Adrenal gland (tissue), 12 donors: ENCODE data around the gene IFITM1. TPM values are rescaled to one million over a fixed set of nuclear protein-coding genes. Genes with fewer than 3 reads are reported as not detected.

Source experiments
- DNase-seq, 7 donors: peaks; one replicate each; pipeline ENCODE4 v3.0.0-alpha.2; 2019 to 2020
- H3K27ac ChIP-seq, 5 donors: fragments of 200-600 bp; sonication (generic) in 4 of 5; 1 replicate in 3 of 5; 2 replicates in 2 of 5; pipeline versions ENCODE4 v1.5.1 to v1.8.0; 2016 to 2020; ENCODE audit warnings: mild to moderate bottlenecking in 1 of 5
- H3K27me3 ChIP-seq: fragments of 200-600 bp; 2 replicates; pipeline ENCODE4 v1.8.0; 2021
- H3K36me3 ChIP-seq, 2 donors: fragments of 200-600 bp; replicated peaks in 1 of 2; 1 replicate in 1 of 2; 2 replicates in 1 of 2; pipeline versions ENCODE4 v1.5.1 to v1.8.0; 2018 to 2022
- H3K4me1 ChIP-seq, 2 donors: fragments of 200-600 bp; replicated peaks in 1 of 2; 1 replicate in 1 of 2; 2 replicates in 1 of 2; pipeline versions ENCODE4 v1.5.1 to v1.8.0; 2018 to 2021
- H3K4me3 ChIP-seq, 4 donors: fragments of 200-600 bp; sonication (generic) in 3 of 4; one replicate each; pipeline ENCODE4 v1.5.1; 2016 to 2018
- H3K9me3 ChIP-seq, 3 donors: fragments of 200-600 bp; sonication (generic) in 1 of 3; replicated peaks in 1 of 3; 1 replicate in 2 of 3; 2 replicates in 1 of 3; pipeline versions ENCODE4 v1.5.1 to v1.8.0; 2016 to 2021
- CTCF ChIP-seq, 6 experiments: fragments of 450-650 bp in 4 of 6; fragments of 200-600 bp in 2 of 6; sonication (generic) in 1 of 6; IDR thresholded peaks; 1 replicate in 5 of 6; 2 replicates in 1 of 6; pipeline versions ENCODE4 v1.5.1 to v1.8.0; 2016 to 2021; ENCODE audit warnings: antibody characterized with exemption in 6 of 6, mild to moderate bottlenecking in 2 of 6, moderate library complexity in 1 of 6
- POLR2A ChIP-seq, 2 donors: fragments of 450-650 bp; IDR thresholded peaks; one replicate each; pipeline ENCODE4 v1.6.1; 2017; ENCODE audit warnings: antibody characterized with exemption in 2 of 2, mild to moderate bottlenecking in 2 of 2, moderate library complexity in 1 of 2
- WGBS, 4 donors: extraction: QIAGEN DNeasy Blood & Tissue Kit in 2 of 4; methylation state at CpG; one replicate each; pipeline versions ENCODE4 v1.1.5 to v1.1.7; 2013 to 2017; 5-methylcytosine and 5-hydroxymethylcytosine counted together
- intact Hi-C, 2 donors: fragments of 100-400 bp; cut with DNase I; formaldehyde crosslinking; loops; one replicate each; pipeline versions ENCODE4 v1.14.1 to v1.15.0; 2022 to 2023
- polyA plus RNA-seq, 3 donors: library from polyadenylated mRNA; stranded (reverse); fragments of 200-250 nt in 2 of 3; fragments of 350-450 nt in 1 of 3; fragmentation: Illumina TruSeq in 1 of 3; extraction: RNeasy Lipid Tissue Mini Kit (QIAGEN cat#74804) in 1 of 3; gene quantifications; one replicate each; pipeline ENCODE4 v1.2.3, GENCODE V29; 2013 to 2014
- total RNA-seq, 9 donors: library from RNA; depleted of rRNA in 4 of 9; stranded (reverse); fragments of >200 nt in 4 of 9; fragments of 120-200 nt in 1 of 9; fragmentation: NEBNext Ultra II Directional in 1 of 9; extraction: Animal tissue kit (Norgen Biotek cat#: 25700) in 1 of 9; gene quantifications; one replicate each; pipeline versions ENCODE4 v1.1.0 to v1.2.4, GENCODE V29; 2013 to 2023
- donor health status: healthy with polysubstance abuse.
- donor health status: Bipolar disorder and iron deficiency.
- donor health status: DM: yes; HTN: yes; CAD: no.
- donor health status: DM: no; HTN: no; CAD: no.
- donor health status: DM: no; HTN: no; CAD: no.
- donor health status: DM: yes; HTN: yes; CAD: no.

Gene IFITM1
- total and polyA plus RNA-seq, 12 donors, result 12.1 to 360 (median 85.3) TPM

DNA sequence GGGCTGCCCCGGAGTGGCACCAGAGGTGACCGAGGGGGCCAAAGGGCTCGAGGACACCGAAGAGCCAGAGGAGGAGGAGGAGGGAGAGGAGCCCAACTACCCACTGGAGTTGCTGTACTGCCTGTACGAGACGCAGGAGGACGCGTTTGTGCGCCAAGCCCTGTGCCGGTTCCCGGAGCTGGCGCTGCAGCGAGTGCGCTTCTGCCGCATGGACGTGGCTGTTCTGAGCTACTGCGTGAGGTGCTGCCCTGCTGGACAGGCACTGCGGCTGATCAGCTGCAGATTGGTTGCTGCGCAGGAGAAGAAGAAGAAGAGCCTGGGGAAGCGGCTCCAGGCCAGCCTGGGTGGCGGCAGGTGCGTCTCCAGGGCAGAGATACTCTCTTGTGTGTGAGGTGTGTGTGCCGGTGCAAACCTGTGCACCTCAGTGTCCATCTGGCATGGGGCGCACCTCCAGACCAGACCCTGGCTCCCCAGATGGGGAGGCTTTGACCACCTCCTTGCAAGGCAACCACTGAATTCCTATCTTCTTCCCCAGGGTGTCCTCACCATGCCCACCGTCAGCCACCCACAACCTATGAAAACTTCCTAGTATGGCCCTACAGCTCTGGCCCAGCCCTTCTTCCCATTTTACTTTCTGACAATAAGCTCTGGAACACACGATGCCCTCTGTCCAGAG is 32.2 kb upstream of the IFITM1 start:
- DNase-seq, result peak in 1 of 7 donors; percentile 2
- intact Hi-C loops, result no loop called here
- TF ChIP-seq CTCF (IDR thresholded peaks at IDR 0.05), result no peak
- no peak for TF ChIP-seq POLR2A (IDR thresholded peaks at IDR 0.05)
- WGBS, 4 donors, result 23 to 41% (median 36%) methylated on average over 8 to 26 of the region's 26 CpGs
- Histone ChIP-seq H3K9me3 (no peaks in the 10 kb centered on the region), H3K4me1 (peaks cover 0 to 13% of the 10 kb centered on the region in 2 donors), H3K27ac (no peak overlapping the region), H3K4me3 (no peak overlapping the region), H3K27me3 (peaks cover 48% of the 10 kb centered on the region), H3K36me3 (no peaks in the 10 kb centered on the region)

GRCh38 chr11:282171-282570 is 31.7 kb upstream of the IFITM1 start:
- Histone ChIP-seq H3K4me1 (peaks cover 0 to 13% of the 10 kb centered on the region in 2 donors), H3K9me3 (no peaks in the 10 kb centered on the region), H3K27me3 (peaks cover 48% of the 10 kb centered on the region), H3K4me3 (no peak overlapping the region), H3K27ac (no peak overlapping the region), H3K36me3 (no peaks in the 10 kb centered on the region)
- peak in 1 of 7 donors; percentile 3 for DNase-seq
- TF ChIP-seq POLR2A (IDR thresholded peaks at IDR 0.05) (no peak), CTCF (IDR thresholded peaks at IDR 0.05) (no peak)
- WGBS, 4 donors, result 46 to 75% (median 63%) methylated on average over 4 of the region's 4 CpGs
- intact Hi-C loops, result no loop called here

DNA sequence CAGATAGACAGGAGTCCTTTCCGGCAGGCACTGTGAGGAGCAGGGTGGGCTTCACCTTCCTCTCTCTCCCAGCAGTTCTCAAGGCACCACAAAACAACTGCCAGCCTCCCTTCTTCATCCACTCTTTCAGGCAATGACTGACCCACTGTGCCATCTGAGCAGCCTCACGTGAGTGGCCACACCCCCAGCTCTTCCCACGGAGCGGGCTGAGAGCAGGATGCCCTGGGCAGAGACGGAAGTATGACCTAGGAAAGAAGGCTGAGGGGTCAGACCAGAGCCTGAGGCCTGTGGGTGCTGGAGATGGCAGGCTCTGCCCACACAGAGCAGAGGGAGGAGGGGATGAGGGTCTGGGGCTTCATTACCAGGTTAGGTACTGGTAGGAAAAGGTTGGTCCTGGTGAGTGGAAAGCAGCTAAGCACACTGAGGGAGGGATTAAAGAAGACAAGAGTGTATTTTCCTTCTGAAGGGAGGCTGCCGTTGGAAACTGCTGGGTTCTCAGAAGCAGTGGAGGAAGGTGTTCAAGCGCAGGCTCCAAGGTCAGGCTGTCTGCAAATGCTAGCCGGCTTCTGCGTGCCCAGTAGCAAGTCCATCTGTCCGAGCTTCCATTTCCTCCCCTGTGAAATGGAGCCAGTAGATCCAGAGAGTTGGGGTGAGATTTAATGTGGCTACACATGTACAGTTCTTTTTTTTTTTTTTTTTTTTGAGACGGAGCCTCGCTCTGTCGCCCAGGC is 31.0 kb upstream of the IFITM1 start:
- H3K27ac ChIP-seq, result no peak overlapping the region
- no peak overlapping the region for H3K4me3 ChIP-seq
- DNase-seq, result peak in 1 of 7 donors; percentile 7

More for the DNA sequence above, 31.0 kb upstream of the IFITM1 start:
- 46 to 61% (median 50%) methylated on average over 11 to 13 of the region's 13 CpGs for WGBS, 4 donors
- peaks cover 48% of the 10 kb centered on the region for H3K27me3 ChIP-seq
- intact Hi-C loops, result no loop called here
- peaks cover 0 to 13% of the 10 kb centered on the region in 2 donors for H3K4me1 ChIP-seq
- TF ChIP-seq CTCF (IDR thresholded peaks at IDR 0.05) (no peak), POLR2A (IDR thresholded peaks at IDR 0.05) (no peak)
- H3K9me3 ChIP-seq, result no peaks in the 10 kb centered on the region
- H3K36me3 ChIP-seq, result no peaks in the 10 kb centered on the region
